Measurements from ENCODE around the gene SMIM44. TPM values are rescaled to one million over a fixed set of nuclear protein-coding genes. Genes with fewer than 3 reads are reported as not detected.
A peak's percentile ranks its signal among the peaks of the same experiment; 100 is the strongest.

The SMIM44 gene
- total and polyA plus RNA-seq, 9 of the 15 experiments (the other 6 are each of a cell fraction or from before 2014, with no cell fraction given): not detected

DNA sequence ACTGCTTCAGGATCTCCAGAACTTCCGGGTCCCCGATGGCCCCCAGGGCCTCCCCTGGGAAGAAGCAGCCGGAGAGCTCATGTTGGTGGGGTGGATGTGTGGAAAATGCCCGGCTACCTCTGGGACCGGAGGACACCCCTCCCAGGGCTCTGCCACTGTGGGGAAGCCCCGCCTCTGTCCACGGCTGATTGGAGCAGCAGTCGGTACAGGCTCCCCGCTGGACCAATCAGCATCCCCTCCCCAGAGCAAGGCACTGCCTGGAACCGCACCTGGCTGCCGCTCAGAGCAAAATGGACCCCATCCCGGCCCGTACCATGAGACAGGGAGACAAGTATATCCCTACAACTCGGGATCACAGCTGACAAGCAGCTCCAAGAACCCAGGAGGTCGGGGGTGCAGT is 10.8 kb upstream of the SMIM44 start:
- Histone ChIP-seq H3K27ac (ENCODE audit: extremely low read depth, low read depth, low read length) (no peak overlapping the region), H3K9ac (ENCODE audit: insufficient read depth in 1 of 2, low read depth in 2 of 2, low read length in 2 of 2) (no peak overlapping the region), H3K27me3 (ENCODE audit: control insufficient read depth in 2 of 2, insufficient read depth in 2 of 2, low read length in 2 of 2) (no peaks in the 10 kb centered on the region), H3K4me1 (replicated peaks in 1 of 2; ENCODE audit: control insufficient read depth in 2 of 2, insufficient read depth in 2 of 2, low read length in 2 of 2) (peaks cover 0 to 32% of the 10 kb centered on the region in 2 experiments; a peak in 4 of 5 replicates), H3K36me3 (ENCODE audit: control insufficient read depth, insufficient read depth, low read length) (peaks cover 76% of the 10 kb centered on the region), H2AFZ (ENCODE audit: low read depth, low read length) (no peak overlapping the region), H3K4me3 (no peak overlapping the region), H3K9me3 (replicated peaks; ENCODE audit: control insufficient read depth, insufficient read depth, low read depth, low read length) (no peaks in the 10 kb centered on the region), H3K79me2 (ENCODE audit: control insufficient read depth, insufficient read depth, low read length) (peaks cover 23% of the 10 kb centered on the region), H3K9me1 (ENCODE audit: control insufficient read depth, insufficient read depth, low read length) (no peaks in the 10 kb centered on the region), H4K20me1 (replicated peaks; ENCODE audit: control insufficient read depth, insufficient read depth, low read length) (no peaks in the 10 kb centered on the region), H3K4me2 (ENCODE audit: insufficient read depth, low read length) (no peak overlapping the region)
- intact Hi-C loops (cut with micrococcal nuclease): no loop called here
- ATAC-seq (peak; percentile 98), DNase-seq (ENCODE audit: extremely low read depth in 1 of 4, low spot score in 3 of 4) (peak; percentile 32 to 91 (median 88)), FAIRE-seq (no peak)
- ChIA-PET CTCF (ENCODE audit: low intra/inter-chr PET ratio) (no interaction called here), POLR2A (interaction anchor here (0.6 to 0.9 kb wide), 2 partner anchors 14 to 62 kb away, joined by 3 read pairs; partner anchors contain the start of gene SMIM24)
- WGBS (ENCODE audit: insufficient coverage, low coverage, missing lambda C conversion rate): 89% methylated on average over 15 of the region's 15 CpGs
- TF ChIP-seq TEAD2 (tag; IDR thresholded peaks at IDR 0.05) (no peak), ASH1L (IDR thresholded peaks at IDR 0.05; ENCODE audit: borderline replicate concordance, low read depth, partially characterized antibody) (peak; percentile 69), TGIF2 (CRISPR knock-in tag; IDR thresholded peaks at IDR 0.05) (no peak), ZNF263 (CRISPR knock-in tag; IDR thresholded peaks at IDR 0.05; ENCODE audit: borderline replicate concordance) (no peak), MBD2 (IDR thresholded peaks at IDR 0.05; ENCODE audit: borderline replicate concordance, low read depth) (peak; percentile 76; the same call in 1 of the 2 replicates), SP2 (IDR thresholded peaks at IDR 0.05; ENCODE audit: extremely low read depth, low read depth, low read length, poor library complexity, severe bottlenecking) (peak; percentile 65), ZNF212 (CRISPR knock-in tag; IDR thresholded peaks at IDR 0.05) (no peak), NFYB (IDR thresholded peaks at IDR 0.05; ENCODE audit: extremely low read depth, insufficient read length) (peak; percentile 64), ZNF354B (CRISPR knock-in tag; IDR thresholded peaks at IDR 0.05) (no peak), CHD2 (IDR thresholded peaks at IDR 0.05; ENCODE audit: low read depth, low read length) (peak; percentile 43), ZNF778 (CRISPR knock-in tag; IDR thresholded peaks at IDR 0.05) (no peak), FOS (IDR thresholded peaks at IDR 0.05; ENCODE audit: extremely low read depth, insufficient read length) (peak; percentile 63), RBM25 (IDR thresholded peaks at IDR 0.05; ENCODE audit: low read depth, low read length, severe bottlenecking) (peak; percentile 32), MYBL2 (IDR thresholded peaks at IDR 0.05; ENCODE audit: low read depth) (no peak), MYBL2 (CRISPR knock-in tag; IDR thresholded peaks at IDR 0.05; ENCODE audit: borderline replicate concordance) (no peak), MCM2 (IDR thresholded peaks at IDR 0.05; ENCODE audit: low read depth) (no peak)
- TF ChIP-seq, protein P1, sequence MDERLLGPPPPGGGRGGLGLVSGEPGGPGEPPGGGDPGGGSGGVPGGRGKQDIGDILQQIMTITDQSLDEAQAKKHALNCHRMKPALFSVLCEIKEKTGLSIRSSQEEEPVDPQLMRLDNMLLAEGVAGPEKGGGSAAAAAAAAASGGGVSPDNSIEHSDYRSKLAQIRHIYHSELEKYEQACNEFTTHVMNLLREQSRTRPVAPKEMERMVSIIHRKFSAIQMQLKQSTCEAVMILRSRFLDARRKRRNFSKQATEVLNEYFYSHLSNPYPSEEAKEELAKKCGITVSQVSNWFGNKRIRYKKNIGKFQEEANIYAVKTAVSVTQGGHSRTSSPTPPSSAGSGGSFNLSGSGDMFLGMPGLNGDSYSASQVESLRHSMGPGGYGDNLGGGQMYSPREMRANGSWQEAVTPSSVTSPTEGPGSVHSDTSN (CRISPR knock-in tag; IDR thresholded peaks at IDR 0.05; ENCODE audit: low read depth): no peak
- TF ChIP-seq, protein P1 (tag; conservative IDR thresholded peaks at IDR 0.05; ENCODE audit: low read depth): peak; percentile 61
- TF ChIP-seq, protein P2, sequence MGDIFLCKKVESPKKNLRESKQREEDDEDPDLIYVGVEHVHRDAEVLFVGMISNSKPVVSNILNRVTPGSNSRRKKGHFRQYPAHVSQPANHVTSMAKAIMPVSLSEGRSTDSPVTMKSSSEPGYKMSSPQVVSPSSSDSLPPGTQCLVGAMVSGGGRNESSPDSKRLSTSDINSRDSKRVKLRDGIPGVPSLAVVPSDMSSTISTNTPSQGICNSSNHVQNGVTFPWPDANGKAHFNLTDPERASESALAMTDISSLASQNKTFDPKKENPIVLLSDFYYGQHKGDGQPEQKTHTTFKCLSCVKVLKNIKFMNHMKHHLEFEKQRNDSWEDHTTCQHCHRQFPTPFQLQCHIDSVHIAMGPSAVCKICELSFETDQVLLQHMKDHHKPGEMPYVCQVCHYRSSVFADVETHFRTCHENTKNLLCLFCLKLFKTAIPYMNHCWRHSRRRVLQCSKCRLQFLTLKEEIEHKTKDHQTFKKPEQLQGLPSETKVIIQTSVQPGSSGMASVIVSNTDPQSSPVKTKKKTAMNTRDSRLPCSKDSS (IDR thresholded peaks at IDR 0.05; ENCODE audit: low read depth, partially characterized antibody): no peak
- TF ChIP-seq, protein P3, sequence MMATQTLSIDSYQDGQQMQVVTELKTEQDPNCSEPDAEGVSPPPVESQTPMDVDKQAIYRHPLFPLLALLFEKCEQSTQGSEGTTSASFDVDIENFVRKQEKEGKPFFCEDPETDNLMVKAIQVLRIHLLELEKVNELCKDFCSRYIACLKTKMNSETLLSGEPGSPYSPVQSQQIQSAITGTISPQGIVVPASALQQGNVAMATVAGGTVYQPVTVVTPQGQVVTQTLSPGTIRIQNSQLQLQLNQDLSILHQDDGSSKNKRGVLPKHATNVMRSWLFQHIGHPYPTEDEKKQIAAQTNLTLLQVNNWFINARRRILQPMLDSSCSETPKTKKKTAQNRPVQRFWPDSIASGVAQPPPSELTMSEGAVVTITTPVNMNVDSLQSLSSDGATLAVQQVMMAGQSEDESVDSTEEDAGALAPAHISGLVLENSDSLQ (IDR thresholded peaks at IDR 0.05): peak; percentile 96
- BruUV-seq (replicated peaks): no TSS peak
- in situ Hi-C loops (cut with MboI): no loop called here

Measured in K562 (cell line).